Measurements from ENCODE around the gene ASTN2.
"Not testable (repeated sequence)": the region's sequence is repeated elsewhere in the genome, so short reads cannot be mapped to it uniquely, and the experiment has no call there.

Gene ASTN2

DNA sequence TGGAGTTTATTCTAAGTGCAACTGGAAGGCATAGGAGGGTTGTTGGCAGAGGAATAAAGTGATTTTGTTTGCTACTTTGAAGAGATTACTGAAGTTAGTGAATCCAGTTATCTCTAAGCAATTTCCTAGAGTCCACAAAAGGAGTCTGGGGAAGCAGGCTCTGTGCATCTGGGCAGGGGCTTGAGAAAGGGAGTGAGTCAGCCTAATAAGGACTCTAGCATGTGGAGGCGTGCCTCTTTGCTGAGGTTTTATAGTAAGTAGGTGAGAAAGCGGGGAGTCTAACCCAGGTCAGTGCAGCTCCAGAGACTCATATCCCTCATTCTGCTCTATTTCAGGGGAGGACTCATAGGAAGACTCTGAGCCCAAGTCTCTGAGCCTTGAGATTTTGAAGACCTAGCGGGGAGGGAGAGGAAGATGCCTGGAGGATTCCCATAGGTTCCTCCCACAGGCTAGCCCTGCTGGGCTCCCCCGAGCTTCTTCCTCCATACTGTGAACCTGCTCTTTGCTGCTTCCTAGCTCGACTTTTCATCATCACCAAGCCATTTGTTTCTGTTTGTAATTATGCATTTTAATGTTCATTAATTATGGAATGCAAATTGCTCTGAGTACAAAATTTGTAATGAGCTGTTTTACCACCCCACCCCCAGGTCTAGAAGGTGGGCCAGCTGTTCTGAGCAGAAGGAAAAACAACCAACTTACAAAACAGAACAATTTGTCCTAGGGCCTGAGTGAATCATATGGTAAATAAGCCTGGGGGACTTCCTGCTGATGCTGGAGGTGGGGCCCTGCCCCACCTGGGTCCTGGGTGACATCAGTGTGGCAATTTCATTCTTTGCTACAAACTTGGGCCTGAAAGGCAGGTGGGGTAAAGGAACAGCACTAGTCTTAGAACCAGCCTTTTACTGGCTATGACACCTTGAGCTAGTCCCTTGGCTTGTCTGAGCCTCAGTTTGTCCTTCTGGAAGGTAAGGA is 577.6 kb downstream of the ASTN2 start:
- no peak for DNase-seq

DNA sequence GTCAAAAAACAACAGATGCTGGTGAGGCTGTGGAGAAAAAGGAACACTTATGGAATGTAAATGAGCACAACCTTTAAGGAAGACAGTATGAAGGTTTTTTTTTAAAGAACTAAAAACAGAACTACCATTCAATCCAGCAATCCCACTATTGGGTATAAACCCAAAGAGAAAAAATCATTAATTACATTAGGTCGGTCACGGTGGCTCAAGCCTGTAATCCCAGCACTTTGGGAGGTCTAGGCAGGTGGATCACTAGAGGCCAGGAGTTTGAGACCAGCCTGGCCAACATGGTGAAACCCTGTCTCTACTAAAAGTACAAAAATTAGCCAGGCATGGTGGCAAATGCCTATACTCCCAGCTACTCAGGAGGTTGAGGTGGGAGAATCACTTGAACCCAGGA is 584.5 kb downstream of the ASTN2 start:
- DNase-seq: not testable (repeated sequence)

DNA sequence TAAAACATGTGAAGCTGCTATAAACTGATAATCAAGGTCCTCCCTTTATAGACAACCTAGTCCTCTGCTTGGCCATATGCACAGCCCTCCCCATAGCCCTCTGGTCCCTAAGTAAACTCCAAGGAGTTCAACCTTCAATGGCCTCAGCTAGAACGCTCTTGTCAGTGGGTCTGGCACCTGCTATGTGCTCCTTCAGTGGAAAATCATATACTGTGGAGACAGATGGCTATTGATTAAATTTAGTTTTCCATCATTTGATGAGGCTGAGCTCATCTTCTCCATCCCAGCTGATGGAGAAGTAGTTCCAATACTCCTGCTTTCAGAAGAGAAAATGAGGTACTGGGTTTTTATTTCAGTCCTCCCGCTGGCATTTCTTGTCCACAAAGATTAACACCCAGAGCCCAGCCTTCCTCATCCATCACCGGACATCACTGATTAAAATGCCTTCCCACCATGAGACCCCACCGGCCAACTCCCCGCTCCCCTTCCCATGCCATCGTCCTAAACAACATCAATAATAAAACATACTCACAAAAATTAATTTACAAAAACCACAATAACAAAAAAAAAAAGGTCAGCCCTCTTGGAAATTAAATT is 593.1 kb downstream of the ASTN2 start:
- DNase-seq: no peak

DNA sequence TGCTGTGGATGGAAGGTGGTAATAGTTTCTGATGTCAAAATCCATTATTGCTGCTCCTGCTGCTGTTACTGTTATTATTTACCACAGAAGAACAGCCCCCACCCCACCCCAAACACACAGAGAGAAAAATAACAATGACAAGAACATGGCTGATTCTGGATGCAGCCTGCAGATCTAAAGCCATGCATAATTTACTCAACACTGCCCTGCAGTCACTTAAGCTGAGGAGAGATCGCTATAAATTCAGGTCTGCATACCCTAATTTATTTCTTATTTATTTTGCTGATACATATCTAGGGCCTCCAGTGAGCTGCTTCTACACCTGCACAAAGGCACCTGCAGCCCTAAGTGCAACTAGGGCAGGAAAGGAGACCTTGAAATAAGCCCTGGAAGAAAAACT is 595.7 kb downstream of the ASTN2 start:
- no peak for DNase-seq

DNA sequence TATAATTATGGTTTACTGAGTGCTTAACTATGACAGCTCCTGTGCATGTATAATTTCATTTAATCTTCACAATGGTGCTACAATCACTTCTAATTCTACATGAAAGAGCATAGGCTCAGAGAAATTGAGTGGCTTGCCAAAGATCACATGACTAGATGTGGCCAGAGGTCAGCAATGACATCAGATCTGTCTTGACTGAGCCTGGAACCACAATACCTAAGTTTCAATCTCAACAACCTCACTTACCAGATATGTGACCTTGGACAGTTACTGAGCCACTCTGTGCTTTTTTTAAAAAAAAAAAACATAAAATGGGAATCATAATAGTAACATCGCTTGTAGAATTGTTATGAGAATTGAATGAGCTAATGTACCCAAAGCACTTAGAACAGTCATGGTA is 597.1 kb downstream of the ASTN2 start:
- no peak for DNase-seq

DNA sequence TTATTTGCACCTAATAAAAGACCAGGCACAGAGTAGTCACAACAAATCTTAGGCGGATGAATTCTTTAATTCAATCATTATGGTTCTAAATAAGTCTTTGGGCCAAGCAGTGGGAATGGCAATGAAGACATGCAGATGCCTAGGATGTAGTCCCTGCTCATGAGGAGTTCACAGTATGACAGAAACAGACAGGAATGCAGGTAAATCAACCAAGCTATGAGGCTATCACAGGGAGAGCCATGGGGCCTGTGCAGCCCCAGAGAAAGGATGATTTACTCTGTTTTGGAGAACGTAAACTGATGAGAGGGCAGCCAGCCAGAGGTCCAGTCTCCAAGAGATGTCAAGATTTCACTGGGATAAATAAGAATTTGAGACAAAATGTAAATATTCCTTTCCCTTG is 598.4 kb downstream of the ASTN2 start:
- DNase-seq: no peak

DNA sequence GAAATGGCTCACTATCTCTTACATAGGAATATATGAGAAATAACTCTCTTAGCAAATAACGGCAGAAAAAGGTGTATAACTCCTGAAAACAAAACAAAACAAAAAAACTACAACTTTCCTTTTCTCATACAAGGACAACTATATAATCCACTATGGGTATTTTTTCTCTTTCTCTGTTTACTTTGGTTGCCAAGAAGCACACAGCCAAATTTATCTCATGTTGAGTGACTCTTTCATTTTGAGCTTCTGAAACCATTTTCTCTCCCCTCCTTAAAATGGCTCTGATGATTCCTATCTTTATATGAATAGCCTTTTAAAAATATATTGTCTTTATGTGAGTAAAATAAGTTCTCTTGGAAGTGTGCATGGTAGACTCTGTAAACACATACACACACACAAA is 599.0 kb downstream of the ASTN2 start:
- no peak for DNase-seq

DNA sequence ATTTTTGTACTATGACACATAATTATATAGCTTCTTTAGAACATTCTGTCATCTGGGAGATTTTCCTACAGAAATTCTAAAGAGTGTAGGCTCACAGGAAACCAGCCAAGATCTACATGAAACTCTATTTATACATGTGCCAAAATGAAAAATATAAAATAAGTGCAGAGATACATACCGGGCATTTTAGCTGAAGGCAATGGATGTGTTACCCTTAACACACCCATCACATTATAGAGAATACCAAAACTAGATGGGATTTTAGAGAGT is 601.9 kb downstream of the ASTN2 start:
- no peak for DNase-seq

DNA sequence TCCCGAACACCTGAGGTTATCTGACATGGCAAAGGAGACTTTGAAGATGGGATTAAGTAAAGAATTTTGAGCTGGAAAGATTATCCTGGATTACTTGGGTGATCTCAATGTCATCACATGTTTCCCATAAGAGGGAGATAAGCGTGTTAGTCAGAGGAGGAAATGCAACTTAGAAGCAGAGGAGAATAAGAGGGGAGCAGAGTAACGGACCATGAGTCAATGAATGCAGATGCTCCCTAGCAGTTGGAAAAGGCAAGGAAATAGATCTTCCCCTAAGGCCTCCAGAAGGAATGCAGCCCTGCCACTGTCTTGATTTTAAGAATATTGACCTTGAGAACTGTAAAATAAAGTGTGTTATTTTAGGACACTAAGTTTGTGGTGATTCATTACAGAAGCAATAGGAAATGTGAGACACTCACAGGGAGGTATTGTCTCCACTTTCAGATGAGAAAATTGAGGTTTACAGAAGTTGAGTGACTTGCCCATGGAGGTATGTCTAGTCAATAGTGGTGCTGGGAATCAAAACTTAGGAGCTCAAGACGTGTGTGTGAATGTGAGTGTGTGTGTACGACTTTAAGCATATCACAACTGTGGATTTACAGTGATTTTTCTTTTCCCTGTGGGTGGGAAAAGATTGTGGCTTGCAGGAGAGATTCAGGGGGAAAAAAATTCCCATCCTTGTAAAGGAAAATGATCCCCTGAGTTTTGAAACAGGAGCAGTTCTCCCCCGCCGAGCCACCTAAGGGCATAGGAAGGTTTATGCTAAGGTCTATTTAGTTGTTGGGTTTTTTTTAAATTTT is 602.4 kb downstream of the ASTN2 start:
- DNase-seq: no peak

DNA sequence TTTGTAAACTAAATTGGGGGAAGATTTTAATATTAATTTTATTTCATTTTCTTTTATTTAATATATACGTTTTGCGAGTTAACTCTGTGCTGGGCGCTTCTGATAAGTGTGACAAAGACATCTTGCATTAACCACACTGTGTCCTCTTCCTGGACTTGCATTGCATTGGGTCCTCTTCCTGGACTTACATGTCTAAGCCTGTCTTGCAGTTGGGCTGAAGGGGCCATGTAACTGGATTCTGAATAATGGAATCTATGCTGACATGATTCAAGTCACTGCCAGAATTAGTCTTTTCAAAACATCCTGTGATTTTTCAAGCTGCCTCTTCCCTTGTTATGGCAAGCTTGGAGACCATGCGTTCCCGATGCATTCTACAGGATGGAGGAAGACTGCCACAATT is 605.2 kb downstream of the ASTN2 start:
- DNase-seq: no peak

DNA sequence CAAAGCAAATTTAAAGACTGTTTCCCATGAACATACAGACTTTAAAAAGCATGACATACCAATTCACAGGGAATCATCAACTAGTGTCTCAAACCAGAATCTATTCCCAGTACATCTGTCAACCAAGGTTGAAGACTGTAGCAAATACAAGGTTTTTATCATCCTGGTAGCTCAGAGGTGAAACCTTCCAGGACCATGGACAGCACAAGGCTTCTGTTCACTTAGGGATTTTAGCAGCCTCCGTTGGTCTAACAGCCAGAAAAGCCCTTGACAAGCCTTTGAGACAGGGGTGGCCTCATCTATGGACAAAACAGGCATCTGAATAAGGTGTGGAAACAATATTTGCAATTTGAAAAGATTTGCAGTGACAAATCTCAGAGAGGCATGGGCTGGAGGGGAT is 608.8 kb downstream of the ASTN2 start:
- no peak for DNase-seq

DNA sequence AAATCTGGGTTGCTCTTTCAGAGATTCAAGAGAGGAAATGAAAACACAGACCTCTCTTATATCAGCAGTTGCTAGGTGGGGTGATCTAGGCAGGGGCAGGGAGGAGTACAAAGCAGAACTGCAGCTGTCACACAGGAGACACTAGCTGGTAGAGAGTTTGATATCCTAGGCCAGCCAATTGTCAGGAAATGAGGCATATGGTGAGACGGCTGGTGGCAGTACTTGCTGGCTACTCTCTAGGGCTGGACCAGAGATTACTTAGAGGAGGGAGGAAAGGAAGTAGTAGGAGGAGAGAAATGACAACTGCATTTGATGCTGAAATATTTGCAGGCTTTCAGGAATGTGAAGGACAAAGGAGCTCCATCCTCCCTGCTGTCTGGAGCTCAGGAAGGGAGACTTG is 614.0 kb downstream of the ASTN2 start:
- no peak for DNase-seq

DNA sequence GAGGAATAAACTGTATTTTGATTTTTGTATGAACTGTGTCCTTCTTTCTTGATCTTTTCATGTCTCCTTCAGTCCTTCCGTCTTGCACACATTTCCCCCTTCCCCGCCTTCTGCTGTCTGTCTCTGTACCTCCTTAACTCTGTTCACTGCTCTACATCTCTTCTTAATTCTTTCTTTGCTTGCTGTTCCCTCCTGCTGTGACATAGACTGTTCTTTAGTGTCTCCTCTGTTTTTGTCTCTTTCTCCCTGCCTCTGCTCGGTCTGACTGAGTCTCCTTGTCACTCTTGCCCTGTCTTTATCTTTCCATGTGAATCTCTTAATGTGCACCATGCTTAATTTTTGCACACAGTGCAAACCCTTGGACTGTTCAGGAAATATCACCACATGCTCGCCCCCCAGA is 614.8 kb downstream of the ASTN2 start:
- no peak for DNase-seq

DNA sequence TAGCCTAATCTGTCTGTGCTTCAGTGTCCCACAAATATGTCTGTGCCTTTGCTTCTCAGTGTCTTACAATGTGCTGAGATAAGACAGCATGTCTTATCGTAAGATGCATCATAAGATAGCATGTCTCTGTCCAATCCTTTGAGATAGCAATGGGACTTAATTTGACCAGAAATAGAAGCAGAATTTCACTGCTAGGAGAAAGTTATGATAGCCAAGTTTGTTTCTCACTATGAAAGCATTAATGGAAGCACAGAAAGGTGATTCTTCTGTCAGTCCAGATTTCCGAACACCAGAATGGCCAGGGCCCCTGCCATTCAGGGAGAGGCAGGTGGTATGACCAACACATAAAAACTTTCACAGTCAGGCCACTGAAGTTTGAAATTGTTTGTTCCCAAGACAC is 616.3 kb downstream of the ASTN2 start:
- no peak for DNase-seq

DNA sequence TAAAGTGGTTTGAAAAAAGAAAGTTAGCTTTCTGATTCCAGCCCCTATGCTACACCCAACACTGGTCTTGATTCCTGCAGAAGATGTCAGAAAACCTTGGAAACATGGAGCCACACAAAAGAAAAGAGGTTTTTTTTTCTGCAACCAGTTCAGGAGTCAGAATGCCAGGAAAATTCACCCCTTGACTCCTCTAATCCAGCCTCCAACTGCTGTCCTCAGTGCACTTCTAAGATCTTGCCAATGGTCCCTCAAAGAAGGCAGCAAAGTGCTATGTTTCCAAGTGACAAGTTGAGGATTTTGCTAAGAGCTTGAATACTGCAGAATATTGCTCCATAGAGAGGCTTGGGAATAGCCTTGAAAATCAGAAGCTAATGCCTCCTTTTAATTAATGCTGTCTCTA is 617.6 kb downstream of the ASTN2 start:
- DNase-seq: no peak

DNA sequence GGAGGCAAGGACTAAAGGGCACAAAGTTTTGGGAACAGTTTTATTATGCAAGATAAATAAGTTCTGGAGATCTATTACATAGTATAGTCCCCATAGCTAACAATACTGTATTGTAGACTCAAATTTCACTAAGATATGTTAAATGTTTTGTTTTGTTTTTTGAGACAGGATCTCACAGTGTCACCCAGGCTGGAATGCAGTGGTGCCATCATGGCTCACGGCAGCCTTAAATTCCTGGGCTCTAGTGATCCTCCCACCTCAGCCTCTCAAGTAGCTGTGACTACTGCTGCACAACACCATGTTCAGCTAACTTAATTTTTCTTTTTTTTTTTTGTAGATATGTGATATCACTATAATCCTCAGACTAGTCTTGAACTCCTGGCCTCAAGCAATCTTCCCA is 618.2 kb downstream of the ASTN2 start:
- DNase-seq: no peak

DNA sequence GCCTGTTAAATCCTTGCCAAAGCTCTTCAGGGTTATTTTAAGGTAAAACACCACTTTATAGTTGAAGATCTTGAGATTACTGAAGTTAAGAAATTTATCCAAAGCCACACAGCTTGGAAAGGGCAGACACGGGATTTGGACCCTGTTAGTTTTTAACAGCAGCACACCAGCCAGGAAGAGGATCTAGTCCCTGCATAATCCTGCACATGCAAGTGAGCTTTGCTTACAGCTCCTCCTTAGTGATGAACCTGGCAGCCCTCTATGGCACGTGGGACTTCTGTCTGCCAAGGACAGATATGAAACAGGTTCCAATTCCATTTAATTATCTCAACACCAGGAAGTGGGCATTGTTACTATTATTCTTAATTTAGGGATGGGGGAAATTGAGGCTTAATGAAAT is 619.0 kb downstream of the ASTN2 start:
- DNase-seq: no peak

DNA sequence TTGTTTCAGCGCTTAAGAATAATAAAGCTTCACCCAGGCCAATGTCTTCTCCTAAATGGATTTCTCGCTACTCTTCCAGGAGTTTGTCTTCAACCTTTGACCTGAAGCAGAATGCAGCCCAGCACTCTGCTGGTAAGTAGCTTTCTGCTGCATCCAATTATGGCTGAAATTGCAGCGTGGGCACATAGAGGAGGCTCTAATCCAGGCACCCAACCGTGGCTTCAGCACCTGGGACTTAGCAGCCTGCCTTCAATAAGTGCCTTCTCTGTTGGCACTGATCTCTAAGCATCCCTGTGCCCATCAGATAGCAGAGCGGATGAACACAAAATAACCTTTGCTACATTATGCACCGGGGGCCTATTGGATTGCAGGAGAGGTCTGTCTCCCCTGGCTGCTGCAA is 622.6 kb downstream of the ASTN2 start:
- DNase-seq: no peak

DNA sequence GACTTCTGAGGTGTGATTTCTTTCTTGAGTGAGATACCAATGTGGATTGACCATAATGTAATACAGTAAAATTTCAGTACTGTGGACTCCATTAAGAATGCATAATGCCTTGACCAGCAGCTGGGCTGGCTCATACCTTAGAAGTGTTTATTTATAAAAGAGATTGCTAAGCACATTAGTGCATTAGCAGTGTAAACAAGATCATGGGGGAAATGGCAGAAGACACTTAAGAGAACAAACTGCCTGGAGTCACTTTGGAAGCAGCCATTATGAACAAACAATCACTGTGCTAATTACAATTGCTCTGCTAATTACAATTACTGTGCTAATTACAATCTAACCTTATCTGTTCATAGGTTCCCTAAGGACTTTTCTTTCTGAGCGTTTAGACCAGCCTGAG is 623.5 kb downstream of the ASTN2 start:
- no peak for DNase-seq

DNA sequence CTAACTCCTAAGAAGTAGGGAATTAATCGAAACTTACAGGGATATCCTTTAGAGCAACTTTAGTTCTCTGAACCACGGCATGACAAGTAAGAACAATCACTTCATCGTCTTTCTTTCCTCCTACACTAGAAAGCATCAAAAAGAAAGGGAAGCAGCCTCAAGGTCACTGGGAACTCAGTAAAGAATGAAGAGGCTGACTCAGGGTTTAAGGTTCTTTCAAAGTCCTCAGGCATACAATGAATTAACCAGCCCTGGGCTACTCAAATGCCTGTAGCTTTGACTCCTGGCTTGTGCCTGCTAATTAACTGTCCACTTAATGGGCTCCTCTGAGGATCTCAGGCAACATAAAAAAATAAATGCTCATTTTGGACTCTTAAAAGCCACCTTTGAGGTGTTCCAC is 625.8 kb downstream of the ASTN2 start:
- no peak for DNase-seq

DNA sequence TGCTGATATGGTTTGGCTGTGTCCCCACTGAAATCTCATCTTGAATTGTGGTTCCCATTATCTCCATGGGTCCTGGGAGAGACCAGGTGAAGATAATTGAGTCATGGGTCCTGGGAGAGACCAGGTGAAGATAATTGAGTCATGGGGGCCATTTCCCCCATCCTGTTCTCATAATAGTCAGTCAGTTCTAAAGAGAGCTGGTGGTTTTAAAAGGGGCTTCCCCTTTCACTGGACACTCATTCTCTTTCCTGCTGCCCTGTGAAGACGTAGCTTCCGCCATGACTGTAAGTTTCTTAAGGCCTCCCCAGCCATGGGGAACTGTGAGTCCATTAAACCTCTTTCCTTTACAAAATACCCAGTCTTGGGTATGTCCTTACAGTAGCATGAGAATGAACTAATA is 628.1 kb downstream of the ASTN2 start:
- DNase-seq: no peak

DNA sequence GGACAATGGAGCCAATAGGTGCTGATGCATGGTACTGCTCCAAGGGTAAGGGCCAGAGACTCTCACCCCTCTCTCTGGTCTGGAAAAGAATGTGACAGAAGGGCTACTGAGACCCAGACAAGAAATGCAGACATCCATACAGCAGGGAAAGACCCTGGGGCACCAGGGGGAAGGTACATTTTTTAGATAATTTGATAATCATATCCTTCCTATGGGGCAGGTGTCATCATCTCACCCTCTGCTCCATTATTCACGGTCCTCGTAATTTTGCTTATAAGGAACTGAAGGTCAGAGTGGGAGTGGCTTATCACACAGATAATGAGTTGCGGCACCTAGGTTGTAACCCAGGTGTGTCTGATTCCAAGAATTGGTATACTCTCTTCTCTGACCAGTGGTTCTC is 637.7 kb downstream of the ASTN2 start:
- no peak for DNase-seq
